Measurements from ENCODE around the gene ARFIP2. TPM values are rescaled to one million over a fixed set of nuclear protein-coding genes. Genes with fewer than 3 reads are reported as not detected.
A peak's percentile ranks its signal among the peaks of the same experiment; 100 is the strongest.

Gene ARFIP2
- total RNA-seq, 4 donors from 2014 or later: 77.3 to 110 (median 87.2) TPM

- H3K9me3 ChIP-seq: no peaks in the 10 kb centered on the region
- peaks cover 0 to 7% (median 0%) of the 10 kb centered on the region in 4 donors for H3K36me3 ChIP-seq
- H3K27ac ChIP-seq: peak overlapping the region; percentile 62 to 73 (median 66)
- WGBS, 2 donors (ENCODE audit: low coverage in 1 of 2): 53 to 57% methylated on average over 2 to 6 of the region's 6 CpGs
- in situ Hi-C loops (cut with MboI; ENCODE audit: low pct_ligation_motif_present in 1 of 4, low pct_unique_long_range_greater_than_20kb in 1 of 4, low sequenced_read_pairs in 3 of 4) (no loop called here), intact Hi-C loops (cut with DNase I; ENCODE audit: low total_unique reads) (no loop called here)
- TF ChIP-seq POLR2A (IDR thresholded peaks at IDR 0.05) (no peak), POLR2AphosphoS5 (IDR thresholded peaks at IDR 0.05) (peak in 2 of 3 donors; percentile 5 to 32)
- TF ChIP-seq, protein P1, sequence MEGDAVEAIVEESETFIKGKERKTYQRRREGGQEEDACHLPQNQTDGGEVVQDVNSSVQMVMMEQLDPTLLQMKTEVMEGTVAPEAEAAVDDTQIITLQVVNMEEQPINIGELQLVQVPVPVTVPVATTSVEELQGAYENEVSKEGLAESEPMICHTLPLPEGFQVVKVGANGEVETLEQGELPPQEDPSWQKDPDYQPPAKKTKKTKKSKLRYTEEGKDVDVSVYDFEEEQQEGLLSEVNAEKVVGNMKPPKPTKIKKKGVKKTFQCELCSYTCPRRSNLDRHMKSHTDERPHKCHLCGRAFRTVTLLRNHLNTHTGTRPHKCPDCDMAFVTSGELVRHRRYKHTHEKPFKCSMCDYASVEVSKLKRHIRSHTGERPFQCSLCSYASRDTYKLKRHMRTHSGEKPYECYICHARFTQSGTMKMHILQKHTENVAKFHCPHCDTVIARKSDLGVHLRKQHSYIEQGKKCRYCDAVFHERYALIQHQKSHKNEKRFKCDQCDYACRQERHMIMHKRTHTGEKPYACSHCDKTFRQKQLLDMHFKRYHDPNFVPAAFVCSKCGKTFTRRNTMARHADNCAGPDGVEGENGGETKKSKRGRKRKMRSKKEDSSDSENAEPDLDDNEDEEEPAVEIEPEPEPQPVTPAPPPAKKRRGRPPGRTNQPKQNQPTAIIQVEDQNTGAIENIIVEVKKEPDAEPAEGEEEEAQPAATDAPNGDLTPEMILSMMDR (IDR thresholded peaks at IDR 0.05): no peak
- peak; percentile 76 for DNase-seq
- peaks cover 20 to 44% (median 25%) of the 10 kb centered on the region in 4 donors for H3K4me1 ChIP-seq
- H3K4me3 ChIP-seq: no peak overlapping the region
- H3K27me3 ChIP-seq: no peaks in the 10 kb centered on the region
These were observed 12.2 kb downstream of the ARFIP2 start for GRCh38 chr11:6468712-6469495.

DNA sequence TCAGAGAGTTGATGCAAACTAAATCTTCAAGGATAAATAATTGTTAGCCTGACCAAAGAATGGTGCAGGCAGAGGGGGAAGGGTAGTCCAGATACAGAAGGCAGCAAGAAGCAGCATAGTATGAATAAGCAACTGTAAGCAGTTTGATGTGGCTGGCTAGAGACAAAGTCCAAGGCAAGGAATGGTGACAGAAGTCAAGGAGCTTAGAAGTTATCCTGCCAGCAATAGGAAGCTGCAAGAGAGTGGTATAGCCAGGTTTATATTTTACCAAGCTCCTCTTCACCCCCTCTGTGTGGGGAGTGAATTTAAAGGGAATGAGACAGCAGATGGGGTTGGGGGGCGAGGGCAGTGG is 22.1 kb downstream of the ARFIP2 start:
- WGBS, 2 donors (ENCODE audit: low coverage in 1 of 2): 79% methylated on average over 1 of the region's 1 CpG; no CpG with 5 or more reads in 1 of the 2 donors
- no peak for DNase-seq
- intact Hi-C loops (cut with DNase I; ENCODE audit: low total_unique reads) (no loop called here), in situ Hi-C loops (cut with MboI; ENCODE audit: low pct_ligation_motif_present in 1 of 4, low pct_unique_long_range_greater_than_20kb in 1 of 4, low sequenced_read_pairs in 3 of 4) (no loop called here)
- Histone ChIP-seq H3K27ac (no peak overlapping the region), H3K4me1 (no peaks in the 10 kb centered on the region), H3K9me3 (no peaks in the 10 kb centered on the region), H3K27me3 (no peaks in the 10 kb centered on the region), H3K36me3 (peaks cover 0 to 27% (median 11%) of the 10 kb centered on the region in 4 donors), H3K4me3 (no peak overlapping the region)
- TF ChIP-seq, protein P1 (IDR thresholded peaks at IDR 0.05): no peak
- no peak for TF ChIP-seq POLR2AphosphoS5 (IDR thresholded peaks at IDR 0.05)
- no peak for TF ChIP-seq POLR2A (IDR thresholded peaks at IDR 0.05)
- no peak for TF ChIP-seq EP300 (IDR thresholded peaks at IDR 0.05; ENCODE audit: low read depth)

- H3K36me3 ChIP-seq: peaks cover 0 to 21% (median 9%) of the 10 kb centered on the region in 4 donors
- DNase-seq: no peak
- intact Hi-C loops (cut with DNase I; ENCODE audit: low total_unique reads): no loop called here
- no peaks in the 10 kb centered on the region for H3K27me3 ChIP-seq
- TF ChIP-seq, protein P1 (IDR thresholded peaks at IDR 0.05): no peak
- TF ChIP-seq POLR2A (IDR thresholded peaks at IDR 0.05): no peak
- no peak for TF ChIP-seq EP300 (IDR thresholded peaks at IDR 0.05; ENCODE audit: low read depth)
- no peak for TF ChIP-seq POLR2AphosphoS5 (IDR thresholded peaks at IDR 0.05)
- H3K9me3 ChIP-seq: no peaks in the 10 kb centered on the region
- H3K4me3 ChIP-seq: no peak overlapping the region
- in situ Hi-C loops (cut with MboI; ENCODE audit: low pct_ligation_motif_present in 1 of 4, low pct_unique_long_range_greater_than_20kb in 1 of 4, low sequenced_read_pairs in 3 of 4): no loop called here
- H3K4me1 ChIP-seq: no peaks in the 10 kb centered on the region
- H3K27ac ChIP-seq: no peak overlapping the region
- WGBS, 2 donors (ENCODE audit: low coverage in 1 of 2): 83 to 100% methylated on average over 1 to 2 of the region's 2 CpGs
These were observed 22.6 kb downstream of the ARFIP2 start for GRCh38 chr11:6458352-6459098.

DNA sequence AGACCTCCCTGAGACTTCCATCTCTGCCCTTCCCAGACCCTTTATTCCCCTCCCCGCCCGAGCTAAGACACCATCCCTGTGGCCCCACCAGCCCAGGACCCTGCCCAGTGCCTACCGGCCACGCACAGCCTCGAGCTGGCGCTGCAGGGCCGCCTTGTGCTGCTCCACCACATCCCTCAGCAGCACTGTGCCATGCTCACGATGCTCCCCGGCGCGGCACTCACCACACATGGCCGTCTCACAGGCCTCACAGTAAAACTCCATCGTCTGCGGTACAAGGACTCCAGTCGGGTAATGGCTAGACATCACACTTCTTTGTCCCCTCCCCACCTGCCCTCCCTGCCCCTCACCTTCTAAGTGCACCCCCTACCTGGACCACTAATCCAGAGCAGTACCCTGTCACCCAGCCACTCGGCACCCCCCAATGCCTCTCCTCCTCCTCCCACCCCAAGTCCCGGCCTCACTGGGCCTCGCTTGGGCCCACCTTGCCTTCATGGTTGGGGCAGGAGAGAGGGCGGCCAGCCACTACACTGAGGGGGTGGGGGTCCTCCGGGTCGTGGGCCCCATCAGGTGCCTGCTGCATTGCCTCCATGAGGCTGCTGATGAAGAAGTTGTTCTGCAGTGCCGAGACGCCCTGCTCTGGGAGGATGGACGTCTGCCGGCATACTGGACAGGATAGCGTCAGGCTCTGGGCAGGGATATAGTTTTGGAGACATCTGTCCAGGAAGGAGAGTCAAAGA is 23.4 kb downstream of the ARFIP2 start:
- TF ChIP-seq, protein P1 (IDR thresholded peaks at IDR 0.05): no peak
- TF ChIP-seq POLR2A (IDR thresholded peaks at IDR 0.05): no peak
- no peak for TF ChIP-seq POLR2AphosphoS5 (IDR thresholded peaks at IDR 0.05)
- no peak for TF ChIP-seq EP300 (IDR thresholded peaks at IDR 0.05; ENCODE audit: low read depth)
- peaks cover 0 to 21% (median 7%) of the 10 kb centered on the region in 4 donors for H3K36me3 ChIP-seq
- no peaks in the 10 kb centered on the region for H3K4me1 ChIP-seq
- no peaks in the 10 kb centered on the region for H3K27me3 ChIP-seq
- intact Hi-C loops (cut with DNase I; ENCODE audit: low total_unique reads) (no loop called here), in situ Hi-C loops (cut with MboI; ENCODE audit: low pct_ligation_motif_present in 1 of 4, low pct_unique_long_range_greater_than_20kb in 1 of 4, low sequenced_read_pairs in 3 of 4) (no loop called here)
- H3K27ac ChIP-seq: no peak overlapping the region
- WGBS, 2 donors (ENCODE audit: low coverage in 1 of 2): 94% methylated on average over 26 of the region's 26 CpGs; no CpG with 5 or more reads in 1 of the 2 donors
- H3K9me3 ChIP-seq: no peaks in the 10 kb centered on the region
- DNase-seq: no peak
- no peak overlapping the region for H3K4me3 ChIP-seq

Measured in transverse colon (tissue), 4 donors.